Stimulated activated naive CD4-positive, alpha-beta T cell (primary cell): ENCODE measurements around the gene ALG8.
"Not testable (repeated sequence)": the region's sequence is repeated elsewhere in the genome, so short reads cannot be mapped to it uniquely, and the experiment has no call there.

Experiments used
- DNase-seq, 6 experiments: peaks; one replicate each; lab custom pipeline; 2025; lab: John Stamatoyannopoulos, UW

The ALG8 gene

GRCh38 chr11:78100676-78101472, 38.6 kb downstream of the ALG8 start:
- DNase-seq = no peak

- DNase-seq = no peak
These were observed 39.2 kb downstream of the ALG8 start for GRCh38 chr11:78100261-78100660.

- no peak for DNase-seq
These were observed 39.8 kb downstream of the ALG8 start for GRCh38 chr11:78099666-78100065.

GRCh38 chr11:78097666-78098385, 41.6 kb downstream of the ALG8 start:
- DNase-seq = no peak

- no peak for DNase-seq
These were observed 45.2 kb downstream of the ALG8 start for GRCh38 chr11:78094250-78094649.

GRCh38 chr11:78086521-78087074, 52.8 kb downstream of the ALG8 start:
- DNase-seq = not testable (repeated sequence)

- no peak for DNase-seq
These were observed 53.5 kb downstream of the ALG8 start for GRCh38 chr11:78085972-78086371.

- not testable (repeated sequence) for DNase-seq
These were observed 54.9 kb downstream of the ALG8 start for GRCh38 chr11:78084506-78084905.

GRCh38 chr11:78083021-78083420, 56.4 kb downstream of the ALG8 start:
- no peak for DNase-seq

GRCh38 chr11:78082146-78082545, 57.3 kb downstream of the ALG8 start:
- no peak for DNase-seq

GRCh38 chr11:78081583-78081982, 57.8 kb downstream of the ALG8 start:
- no peak for DNase-seq

- peak in 1 of 6 experiments; percentile 2 for DNase-seq
These were observed 58.5 kb downstream of the ALG8 start for GRCh38 chr11:78080818-78081495.

GRCh38 chr11:78080084-78080817, 59.2 kb downstream of the ALG8 start:
- DNase-seq = no peak

GRCh38 chr11:78079232-78080083, 60.0 kb downstream of the ALG8 start, which contains the start of gene NDUFC2:
Gene NDUFC2, minus strand, starts transcription at chr11:78079862. Its CDS starts 118 bp downstream, at chr11:78079744.
- DNase-seq = peak; percentile 19 to 73 (median 32)

GRCh38 chr11:78078218-78079167, 60.9 kb downstream of the ALG8 start:
- no peak for DNase-seq

- DNase-seq = not testable (repeated sequence)
These were observed 61.8 kb downstream of the ALG8 start for GRCh38 chr11:78077592-78077991.

- no peak for DNase-seq
These were observed 62.6 kb downstream of the ALG8 start for GRCh38 chr11:78076733-78077403.

- DNase-seq = no peak
These were observed 64.7 kb downstream of the ALG8 start for GRCh38 chr11:78074756-78075155.

GRCh38 chr11:78072455-78072854, 67.0 kb downstream of the ALG8 start:
- DNase-seq = no peak
